ENCODE results near the gene LRRC8A.

- TF ChIP-seq, protein P1, sequence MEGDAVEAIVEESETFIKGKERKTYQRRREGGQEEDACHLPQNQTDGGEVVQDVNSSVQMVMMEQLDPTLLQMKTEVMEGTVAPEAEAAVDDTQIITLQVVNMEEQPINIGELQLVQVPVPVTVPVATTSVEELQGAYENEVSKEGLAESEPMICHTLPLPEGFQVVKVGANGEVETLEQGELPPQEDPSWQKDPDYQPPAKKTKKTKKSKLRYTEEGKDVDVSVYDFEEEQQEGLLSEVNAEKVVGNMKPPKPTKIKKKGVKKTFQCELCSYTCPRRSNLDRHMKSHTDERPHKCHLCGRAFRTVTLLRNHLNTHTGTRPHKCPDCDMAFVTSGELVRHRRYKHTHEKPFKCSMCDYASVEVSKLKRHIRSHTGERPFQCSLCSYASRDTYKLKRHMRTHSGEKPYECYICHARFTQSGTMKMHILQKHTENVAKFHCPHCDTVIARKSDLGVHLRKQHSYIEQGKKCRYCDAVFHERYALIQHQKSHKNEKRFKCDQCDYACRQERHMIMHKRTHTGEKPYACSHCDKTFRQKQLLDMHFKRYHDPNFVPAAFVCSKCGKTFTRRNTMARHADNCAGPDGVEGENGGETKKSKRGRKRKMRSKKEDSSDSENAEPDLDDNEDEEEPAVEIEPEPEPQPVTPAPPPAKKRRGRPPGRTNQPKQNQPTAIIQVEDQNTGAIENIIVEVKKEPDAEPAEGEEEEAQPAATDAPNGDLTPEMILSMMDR (IDR thresholded peaks at IDR 0.05; ENCODE audit: low read depth, low read length), result no peak
- no peak for TF ChIP-seq EZH2phosphoT487 (IDR thresholded peaks at IDR 0.05; ENCODE audit: low read depth)
Observed at GRCh38 chr9:128917151-128917849, 35.4 kb downstream of the LRRC8A start.

Data from OCI-LY3 (cell line).